ENCODE results near the gene MRPL53. TPM values are rescaled to one million over a fixed set of nuclear protein-coding genes. Genes with fewer than 3 reads are reported as not detected.
A peak's percentile ranks its signal among the peaks of the same experiment; 100 is the strongest.

Gene MRPL53
- total and polyA plus RNA-seq, 9 of the 15 experiments (the other 6 are each of a cell fraction or from before 2014, with no cell fraction given) = 11.5 to 87.9 (median 41.1) TPM

DNA sequence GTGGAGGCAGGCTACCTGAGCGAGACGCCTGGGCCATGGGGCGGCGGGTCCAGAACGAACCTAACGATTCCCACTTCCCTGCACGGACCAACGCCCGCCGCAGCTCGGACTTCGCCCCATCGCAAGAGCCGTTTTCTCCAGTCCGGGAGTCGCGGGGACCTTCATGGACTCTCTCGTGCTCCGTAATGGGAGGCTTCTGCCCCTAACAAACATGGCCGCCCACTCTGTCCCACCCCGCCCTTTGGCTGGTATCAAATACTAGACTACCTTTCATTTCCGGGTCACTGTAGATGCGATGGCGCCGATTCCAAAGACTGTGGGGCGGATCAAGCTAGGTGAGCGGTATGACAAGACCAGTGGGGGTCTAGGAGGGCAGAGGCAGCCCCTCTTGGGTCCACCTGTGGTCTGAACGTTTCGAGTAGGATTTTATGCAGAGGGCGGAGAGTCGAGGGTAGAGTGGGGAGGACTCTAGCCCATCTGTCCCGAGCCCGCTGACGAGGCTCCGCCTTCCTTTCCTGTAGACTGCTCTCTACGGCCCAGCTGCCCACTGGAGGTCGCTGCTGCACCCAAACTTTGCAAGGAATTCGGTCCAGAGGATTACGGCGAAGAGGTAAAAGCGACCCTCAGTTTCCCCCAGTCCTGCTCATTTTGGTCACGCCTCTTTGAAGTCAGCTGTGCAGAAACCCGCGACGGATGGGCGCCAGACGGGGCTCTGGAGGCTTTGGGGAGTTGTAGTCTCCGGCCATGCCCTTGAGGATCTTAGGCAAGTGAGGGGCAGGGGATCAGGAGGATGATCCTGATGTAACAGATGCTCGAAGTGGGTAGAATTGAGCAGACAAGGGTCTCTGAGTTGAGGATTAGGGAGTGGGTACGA is 10.6 kb upstream of the MRPL53 start, which contains the start of the genes CCDC142 and TTC31 (continued):
- TF ChIP-seq, protein P1, sequence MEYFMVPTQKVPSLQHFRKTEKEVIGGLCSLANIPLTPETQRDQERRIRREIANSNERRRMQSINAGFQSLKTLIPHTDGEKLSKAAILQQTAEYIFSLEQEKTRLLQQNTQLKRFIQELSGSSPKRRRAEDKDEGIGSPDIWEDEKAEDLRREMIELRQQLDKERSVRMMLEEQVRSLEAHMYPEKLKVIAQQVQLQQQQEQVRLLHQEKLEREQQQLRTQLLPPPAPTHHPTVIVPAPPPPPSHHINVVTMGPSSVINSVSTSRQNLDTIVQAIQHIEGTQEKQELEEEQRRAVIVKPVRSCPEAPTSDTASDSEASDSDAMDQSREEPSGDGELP (CRISPR knock-in tag; IDR thresholded peaks at IDR 0.05; ENCODE audit: borderline replicate concordance) = peak; percentile 80
- TF ChIP-seq CREB1 (IDR thresholded peaks at IDR 0.05) (peak; percentile 42; the same call in 1 of the 2 replicates), CREB1 (CRISPR knock-in tag; IDR thresholded peaks at IDR 0.05) (peak; percentile 64), TGIF2 (CRISPR knock-in tag; IDR thresholded peaks at IDR 0.05) (0 out of 2 replicates have a peak, but pooled peaks have one; percentile 70), ZEB2 (IDR thresholded peaks at IDR 0.05) (0 out of 2 replicates have a peak, but pooled peaks have one; percentile 24), ZNF780A (CRISPR knock-in tag; IDR thresholded peaks at IDR 0.05) (no peak), ZNF584 (CRISPR knock-in tag; IDR thresholded peaks at IDR 0.05; ENCODE audit: low read depth) (peak; percentile 42; the same call in 1 of the 2 replicates), SP1 (CRISPR knock-in tag; IDR thresholded peaks at IDR 0.05) (peak; percentile 76), EWSR1 (IDR thresholded peaks at IDR 0.05; ENCODE audit: borderline replicate concordance, low read depth, partially characterized antibody) (no peak), BRD9 (IDR thresholded peaks at IDR 0.05; ENCODE audit: low read depth, partially characterized antibody) (peak; percentile 88), ZFX (CRISPR knock-in tag; IDR thresholded peaks at IDR 0.05) (peak; percentile 82), SREBF2 (CRISPR knock-in tag; IDR thresholded peaks at IDR 0.05) (peak; percentile 90; the same call in 1 of the 2 replicates), TAF1 (IDR thresholded peaks at IDR 0.05; ENCODE audit: control insufficient read depth, extremely low read depth, insufficient read depth, low read length, severe bottlenecking) (peak; percentile 83), ZNF316 (IDR thresholded peaks at IDR 0.05) (no peak), ATF7 (IDR thresholded peaks at IDR 0.05) (peak; percentile 76), HMGN3 (IDR thresholded peaks at IDR 0.05; ENCODE audit: borderline replicate concordance, extremely low read depth, insufficient read length, low read depth, low read length) (peak; percentile 54), PML (IDR thresholded peaks at IDR 0.05; ENCODE audit: low read length) (peak; percentile 68), ZNF24 (IDR thresholded peaks at IDR 0.05) (0 out of 2 replicates have a peak, but pooled peaks have one; percentile 29), MBD2 (IDR thresholded peaks at IDR 0.05; ENCODE audit: borderline replicate concordance, low read depth) (peak; percentile 93), ZBTB8A (IDR thresholded peaks at IDR 0.05; ENCODE audit: partially characterized antibody) (no peak), NRF1 (conservative IDR thresholded peaks at IDR 0.05 in 1 of 2, IDR thresholded peaks at IDR 0.05 in 1 of 2) (0 out of 4 replicates have a peak, but pooled peaks of 1 of the 2 experiments have one; percentile 6)
- TF ChIP-seq, protein P2, sequence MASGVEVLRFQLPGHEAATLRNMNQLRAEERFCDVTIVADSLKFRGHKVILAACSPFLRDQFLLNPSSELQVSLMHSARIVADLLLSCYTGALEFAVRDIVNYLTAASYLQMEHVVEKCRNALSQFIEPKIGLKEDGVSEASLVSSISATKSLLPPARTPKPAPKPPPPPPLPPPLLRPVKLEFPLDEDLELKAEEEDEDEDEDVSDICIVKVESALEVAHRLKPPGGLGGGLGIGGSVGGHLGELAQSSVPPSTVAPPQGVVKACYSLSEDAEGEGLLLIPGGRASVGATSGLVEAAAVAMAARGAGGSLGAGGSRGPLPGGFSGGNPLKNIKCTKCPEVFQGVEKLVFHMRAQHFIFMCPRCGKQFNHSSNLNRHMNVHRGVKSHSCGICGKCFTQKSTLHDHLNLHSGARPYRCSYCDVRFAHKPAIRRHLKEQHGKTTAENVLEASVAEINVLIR (CRISPR knock-in tag; IDR thresholded peaks at IDR 0.05) = 0 out of 2 replicates have a peak, but pooled peaks have one; percentile 3
- TF ChIP-seq, protein P3, sequence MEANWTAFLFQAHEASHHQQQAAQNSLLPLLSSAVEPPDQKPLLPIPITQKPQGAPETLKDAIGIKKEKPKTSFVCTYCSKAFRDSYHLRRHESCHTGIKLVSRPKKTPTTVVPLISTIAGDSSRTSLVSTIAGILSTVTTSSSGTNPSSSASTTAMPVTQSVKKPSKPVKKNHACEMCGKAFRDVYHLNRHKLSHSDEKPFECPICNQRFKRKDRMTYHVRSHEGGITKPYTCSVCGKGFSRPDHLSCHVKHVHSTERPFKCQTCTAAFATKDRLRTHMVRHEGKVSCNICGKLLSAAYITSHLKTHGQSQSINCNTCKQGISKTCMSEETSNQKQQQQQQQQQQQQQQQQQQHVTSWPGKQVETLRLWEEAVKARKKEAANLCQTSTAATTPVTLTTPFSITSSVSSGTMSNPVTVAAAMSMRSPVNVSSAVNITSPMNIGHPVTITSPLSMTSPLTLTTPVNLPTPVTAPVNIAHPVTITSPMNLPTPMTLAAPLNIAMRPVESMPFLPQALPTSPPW (CRISPR knock-in tag; IDR thresholded peaks at IDR 0.05) = peak; percentile 78
- TF ChIP-seq, protein P4, sequence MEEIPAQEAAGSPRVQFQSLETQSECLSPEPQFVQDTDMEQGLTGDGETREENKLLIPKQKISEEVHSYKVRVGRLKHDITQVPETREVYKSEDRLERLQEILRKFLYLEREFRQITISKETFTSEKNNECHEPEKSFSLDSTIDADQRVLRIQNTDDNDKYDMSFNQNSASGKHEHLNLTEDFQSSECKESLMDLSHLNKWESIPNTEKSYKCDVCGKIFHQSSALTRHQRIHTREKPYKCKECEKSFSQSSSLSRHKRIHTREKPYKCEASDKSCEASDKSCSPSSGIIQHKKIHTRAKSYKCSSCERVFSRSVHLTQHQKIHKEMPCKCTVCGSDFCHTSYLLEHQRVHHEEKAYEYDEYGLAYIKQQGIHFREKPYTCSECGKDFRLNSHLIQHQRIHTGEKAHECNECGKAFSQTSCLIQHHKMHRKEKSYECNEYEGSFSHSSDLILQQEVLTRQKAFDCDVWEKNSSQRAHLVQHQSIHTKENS (CRISPR knock-in tag; IDR thresholded peaks at IDR 0.05) = no peak
